Measurements from ENCODE around the gene THEM4.
"Not testable (repeated sequence)": the region's sequence is repeated elsewhere in the genome, so short reads cannot be mapped to it uniquely, and the experiment has no call there.

Gene THEM4

GRCh38 chr1:151934048-151934493 lies 24.8 kb upstream of the THEM4 start:
- DNase-seq (ENCODE audit: low read depth in 2 of 2), result peak in 1 of 2 donors; percentile 19

- DNase-seq (ENCODE audit: low read depth in 2 of 2), result no peak
Observed at GRCh38 chr1:151924691-151925587, 15.6 kb upstream of the THEM4 start.

- no peak for DNase-seq (ENCODE audit: low read depth in 2 of 2)
Observed at GRCh38 chr1:151923422-151923821, 14.1 kb upstream of the THEM4 start.

- no peak for DNase-seq (ENCODE audit: low read depth in 2 of 2)
Observed at GRCh38 chr1:151920149-151920548, 10.8 kb upstream of the THEM4 start.

- no peak for DNase-seq (ENCODE audit: low read depth in 2 of 2)
Observed at GRCh38 chr1:151918819-151919610, 9.7 kb upstream of the THEM4 start.

- DNase-seq (ENCODE audit: low read depth in 2 of 2), result no peak
Observed at GRCh38 chr1:151918156-151918555, 8.8 kb upstream of the THEM4 start.

GRCh38 chr1:151916726-151917370 lies 7.5 kb upstream of the THEM4 start:
- DNase-seq (ENCODE audit: low read depth in 2 of 2), result no peak

GRCh38 chr1:151915061-151915686 lies 5.9 kb upstream of the THEM4 start:
- DNase-seq (ENCODE audit: low read depth in 2 of 2), result no peak

- DNase-seq (ENCODE audit: low read depth in 2 of 2), result no peak
Observed at GRCh38 chr1:151914076-151914475, 4.8 kb upstream of the THEM4 start.

- no peak for DNase-seq (ENCODE audit: low read depth in 2 of 2)
Observed at GRCh38 chr1:151912973-151913372, 3.7 kb upstream of the THEM4 start.

GRCh38 chr1:151908228-151908691 lies 1.1 kb downstream of the THEM4 start:
- no peak for DNase-seq (ENCODE audit: low read depth in 2 of 2)

- DNase-seq (ENCODE audit: low read depth in 2 of 2), result no peak
Observed at GRCh38 chr1:151907363-151908139, 1.8 kb downstream of the THEM4 start.

GRCh38 chr1:151906324-151906645 lies 3.0 kb downstream of the THEM4 start:
- not testable (repeated sequence) for DNase-seq (ENCODE audit: low read depth in 2 of 2)

GRCh38 chr1:151905443-151906323 lies 3.6 kb downstream of the THEM4 start:
- DNase-seq (ENCODE audit: low read depth in 2 of 2), result not testable (repeated sequence)

- DNase-seq (ENCODE audit: low read depth in 2 of 2), result peak; percentile 47 to 57
Observed at GRCh38 chr1:151905070-151905442, 4.3 kb downstream of the THEM4 start.

- DNase-seq (ENCODE audit: low read depth in 2 of 2), result no peak
Observed at GRCh38 chr1:151902858-151903257, 6.5 kb downstream of the THEM4 start.

- not testable (repeated sequence) for DNase-seq (ENCODE audit: low read depth in 2 of 2)
Observed at GRCh38 chr1:151900804-151901203, 8.5 kb downstream of the THEM4 start.

GRCh38 chr1:151898519-151898991 lies 10.8 kb downstream of the THEM4 start:
- DNase-seq (ENCODE audit: low read depth in 2 of 2), result peak in 1 of 2 donors; percentile 17

- no peak for DNase-seq (ENCODE audit: low read depth in 2 of 2)
Observed at GRCh38 chr1:151897991-151898431, 11.3 kb downstream of the THEM4 start.

Data from stimulated activated CD4-positive, alpha-beta T cell treated with anti-CD3 and anti-CD28 coated beads, Interleukin-4, amount 100 ng/mL, for 48 hours (primary cell).